Esophagus squamous epithelium (tissue), 5 donors: ENCODE results near the gene SYT14. TPM values are rescaled to one million over a fixed set of nuclear protein-coding genes. Genes with fewer than 3 reads are reported as not detected.

Source experiments
- DNase-seq: peaks from one replicate; lab custom pipeline; 2025; lab: John Stamatoyannopoulos, UW
- H3K27ac ChIP-seq, 4 donors: fragments of 200-600 bp; sonication (generic); one replicate each; pipeline ENCODE4 v1.5.1; 2016 to 2019; ENCODE audit warnings: mild to moderate bottlenecking in 1 of 4
- H3K27me3 ChIP-seq, 4 donors: fragments of 200-600 bp; sonication (generic); 1 replicate in 3 of 4; 2 replicates in 1 of 4; pipeline versions ENCODE4 v1.5.1 to v1.6.0; 2017 to 2021; ENCODE audit warnings: antibody characterized with exemption in 1 of 4
- H3K36me3 ChIP-seq, 3 donors: fragments of 200-600 bp; sonication (generic); one replicate each; pipeline ENCODE4 v1.5.1; 2016 to 2019
- H3K4me1 ChIP-seq, 3 donors: fragments of 200-600 bp; sonication (generic); one replicate each; pipeline ENCODE4 v1.5.1; 2017 to 2019
- H3K4me3 ChIP-seq, 4 donors: fragments of 200-600 bp; sonication (generic); 1 replicate in 3 of 4; 2 replicates in 1 of 4; pipeline ENCODE4 v1.5.1; 2016 to 2019; ENCODE audit warnings: mild to moderate bottlenecking in 2 of 4, moderate library complexity in 1 of 4
- H3K9me3 ChIP-seq, 3 donors: fragments of 200-600 bp; sonication (generic); one replicate each; pipeline ENCODE4 v1.5.1; 2016 to 2019
- CTCF ChIP-seq, 6 experiments: fragments of 450-650 bp in 4 of 6; fragments of 200-600 bp in 2 of 6; sonication (generic) in 2 of 6; IDR thresholded peaks; one replicate each; pipeline ENCODE4 v1.5.1; 2016 to 2019; ENCODE audit warnings: antibody characterized with exemption in 6 of 6, mild to moderate bottlenecking in 4 of 6, moderate library complexity in 4 of 6
- POLR2A ChIP-seq, 4 donors: fragments of 450-650 bp; IDR thresholded peaks; one replicate each; pipeline ENCODE4 v1.6.1; 2017; ENCODE audit warnings: antibody characterized with exemption in 4 of 4, mild to moderate bottlenecking in 4 of 4, moderate library complexity in 3 of 4
- WGBS, 2 donors: methylation state at CpG; one replicate each; pipeline ENCODE4 v1.1.5; 2018; 5-methylcytosine and 5-hydroxymethylcytosine counted together
- intact Hi-C: fragments of 100-400 bp; cut with DNase I; formaldehyde crosslinking; loops from one replicate; pipeline ENCODE4 v1.15.0; 2022
- total RNA-seq, 4 donors: library from RNA; depleted of rRNA; stranded (reverse); fragments of >200 nt; gene quantifications; one replicate each; pipeline ENCODE4 v1.1.0, GENCODE V29; 2016
- donor health status: DM: yes; HTN: yes; CAD: no.

SYT14 gene
- total RNA-seq, 4 donors from 2014 or later: not detected

- no peak for DNase-seq
- no peaks in the 10 kb centered on the region for H3K4me1 ChIP-seq
- H3K36me3 ChIP-seq: no peaks in the 10 kb centered on the region
- peaks cover 0 to 18% (median 0%) of the 10 kb centered on the region in 4 donors for H3K27me3 ChIP-seq
- H3K4me3 ChIP-seq: no peak overlapping the region
- no peak overlapping the region for H3K27ac ChIP-seq
- intact Hi-C loops: no loop called here
- no peak for TF ChIP-seq CTCF (IDR thresholded peaks at IDR 0.05)
- TF ChIP-seq POLR2A (IDR thresholded peaks at IDR 0.05): no peak
- no peaks in the 10 kb centered on the region for H3K9me3 ChIP-seq
Measured at GRCh38 chr1:210117198-210117597, 179.2 kb downstream of the SYT14 start.

- Histone ChIP-seq H3K4me3 (no peak overlapping the region), H3K9me3 (no peaks in the 10 kb centered on the region), H3K27me3 (peaks cover 0 to 18% (median 0%) of the 10 kb centered on the region in 4 donors), H3K27ac (no peak overlapping the region), H3K36me3 (no peaks in the 10 kb centered on the region), H3K4me1 (no peaks in the 10 kb centered on the region)
- DNase-seq: no peak
- TF ChIP-seq CTCF (IDR thresholded peaks at IDR 0.05) (no peak), POLR2A (IDR thresholded peaks at IDR 0.05) (no peak)
- intact Hi-C loops: no loop called here
Measured at GRCh38 chr1:210117681-210118170, 179.7 kb downstream of the SYT14 start.

GRCh38 chr1:210123383-210123782 is 185.4 kb downstream of the SYT14 start:
- WGBS, 2 donors: 0% methylated on average over 1 of the region's 1 CpG

GRCh38 chr1:210123924-210124589 is 186.0 kb downstream of the SYT14 start:
- Histone ChIP-seq H3K4me1 (peaks cover 0 to 5% (median 0%) of the 10 kb centered on the region in 3 donors), H3K27ac (no peak overlapping the region), H3K36me3 (no peaks in the 10 kb centered on the region), H3K9me3 (no peaks in the 10 kb centered on the region), H3K4me3 (no peak overlapping the region), H3K27me3 (peaks cover 0 to 33% (median 0%) of the 10 kb centered on the region in 4 donors)
- TF ChIP-seq CTCF (IDR thresholded peaks at IDR 0.05): no peak
- TF ChIP-seq POLR2A (IDR thresholded peaks at IDR 0.05): no peak
- WGBS, 2 donors: 21 to 30% methylated on average over 2 of the region's 2 CpGs
- DNase-seq: no peak
- intact Hi-C loops: no loop called here

More at GRCh38 chr1:210123383-210123782, 185.4 kb downstream of the SYT14 start:
- no peaks in the 10 kb centered on the region for H3K9me3 ChIP-seq
- no peak overlapping the region for H3K4me3 ChIP-seq
- TF ChIP-seq CTCF (IDR thresholded peaks at IDR 0.05) (no peak), POLR2A (IDR thresholded peaks at IDR 0.05) (no peak)
- H3K27me3 ChIP-seq: peaks cover 0 to 35% (median 0%) of the 10 kb centered on the region in 4 donors
- DNase-seq: no peak
- peaks cover 0 to 5% (median 0%) of the 10 kb centered on the region in 3 donors for H3K4me1 ChIP-seq
- intact Hi-C loops: no loop called here
- no peak overlapping the region for H3K27ac ChIP-seq
- no peaks in the 10 kb centered on the region for H3K36me3 ChIP-seq

- DNase-seq: no peak
- intact Hi-C loops: no loop called here
- Histone ChIP-seq H3K27ac (no peak overlapping the region), H3K27me3 (peaks cover 0 to 31% (median 0%) of the 10 kb centered on the region in 4 donors), H3K9me3 (no peaks in the 10 kb centered on the region), H3K4me3 (no peak overlapping the region), H3K36me3 (no peaks in the 10 kb centered on the region), H3K4me1 (peaks cover 0 to 5% (median 0%) of the 10 kb centered on the region in 3 donors)
- TF ChIP-seq POLR2A (IDR thresholded peaks at IDR 0.05) (no peak), CTCF (IDR thresholded peaks at IDR 0.05) (no peak)
- 30 to 43% methylated on average over 2 of the region's 2 CpGs for WGBS, 2 donors
Measured at GRCh38 chr1:210124736-210125135, 186.7 kb downstream of the SYT14 start.
